Body of pancreas (tissue), 4 donors: ENCODE data around the gene FAM184B. TPM values are rescaled to one million over a fixed set of nuclear protein-coding genes. Genes with fewer than 3 reads are reported as not detected.

Experiments used
- ATAC-seq: fragments of 150-250 bp; one replicate; pipeline ENCODE4 v1.9.1; 2016
- DNase-seq, 4 donors: peaks; one replicate each; pipeline ENCODE4 v3.0.0-alpha.2; 2019
- H3K27ac ChIP-seq, 4 donors: fragments of 200-600 bp; sonication (generic); 1 replicate in 3 of 4; 2 replicates in 1 of 4; pipeline versions ENCODE4 v1.5.1 to v1.6.1; 2016 to 2019; ENCODE audit warnings: mild to moderate bottlenecking in 1 of 4, mixed read lengths in 1 of 4, moderate library complexity in 1 of 4
- H3K27me3 ChIP-seq, 2 donors: fragments of 200-600 bp; sonication (generic); one replicate each; pipeline ENCODE4 v1.6.0; 2016; ENCODE audit warnings: mild to moderate bottlenecking in 1 of 2
- H3K36me3 ChIP-seq, 2 donors: fragments of 200-600 bp; sonication (generic); replicated peaks in 1 of 2; 2 replicates each; pipeline ENCODE4 v1.5.1; 2016; ENCODE audit warnings: low read depth in 2 of 2; ENCODE audit not compliant: insufficient read depth in 1 of 2
- H3K4me1 ChIP-seq: fragments of 200-600 bp; sonication (generic); one replicate; pipeline ENCODE4 v1.6.0; 2016
- H3K4me3 ChIP-seq, 2 donors: fragments of 200-600 bp; sonication (generic); 1 replicate in 1 of 2; 2 replicates in 1 of 2; pipeline ENCODE4 v1.5.1; 2016 to 2019
- H3K9me3 ChIP-seq, 3 donors: fragments of 200-600 bp; sonication (generic); 1 replicate in 2 of 3; 2 replicates in 1 of 3; pipeline ENCODE4 v1.5.1; 2016
- CTCF ChIP-seq, 7 experiments: fragments of 450-650 bp in 4 of 7; fragments of 200-600 bp in 3 of 7; sonication (generic) in 3 of 7; IDR thresholded peaks; one replicate each; pipeline ENCODE4 v1.5.1; 2016 to 2019; ENCODE audit warnings: antibody characterized with exemption in 7 of 7
- POLR2A ChIP-seq, 3 donors: fragments of 450-650 bp; IDR thresholded peaks; one replicate each; pipeline ENCODE4 v1.6.1; 2016; ENCODE audit warnings: antibody characterized with exemption in 3 of 3, mild to moderate bottlenecking in 2 of 3
- WGBS, 2 donors: methylation state at CpG; one replicate each; pipeline ENCODE4 v1.1.5; 2017; 5-methylcytosine and 5-hydroxymethylcytosine counted together
- intact Hi-C: fragments of 100-400 bp; cut with DNase I; formaldehyde crosslinking; loops from one replicate; pipeline ENCODE4 v1.15.1; 2023
- total RNA-seq, 2 donors: library from RNA; depleted of rRNA; stranded (reverse); fragments of >200 nt; gene quantifications; one replicate each; pipeline ENCODE4 v1.1.0, GENCODE V29; 2016

The FAM184B gene
- total RNA-seq, 2 donors from 2014 or later = not detected

GRCh38 chr4:17636696-17637622, 144.5 kb downstream of the FAM184B start:
- Histone ChIP-seq H3K27me3 (no peaks in the 10 kb centered on the region), H3K4me3 (no peak overlapping the region), H3K9me3 (no peaks in the 10 kb centered on the region), H3K36me3 (peaks cover 0 to 3% of the 10 kb centered on the region in 2 donors), H3K27ac (no peak overlapping the region), H3K4me1 (no peaks in the 10 kb centered on the region)
- 46 to 52% methylated on average over 27 to 30 of the region's 32 CpGs for WGBS, 2 donors
- no peak for TF ChIP-seq POLR2A (IDR thresholded peaks at IDR 0.05)
- peak; percentile 68 to 90 (median 78) for TF ChIP-seq CTCF (IDR thresholded peaks at IDR 0.05)
- peak; percentile 73 to 82 (median 75) for DNase-seq
- ATAC-seq = peak; percentile 77
- intact Hi-C loops = no loop called here

- Histone ChIP-seq H3K9me3 (no peaks in the 10 kb centered on the region), H3K27ac (no peak overlapping the region), H3K36me3 (peaks cover 0 to 3% of the 10 kb centered on the region in 2 donors), H3K4me1 (no peaks in the 10 kb centered on the region), H3K4me3 (no peak overlapping the region), H3K27me3 (no peaks in the 10 kb centered on the region)
- intact Hi-C loops = no loop called here
- DNase-seq (no peak), ATAC-seq (no peak)
- WGBS, 2 donors = 85 to 94% methylated on average over 8 to 17 of the region's 17 CpGs
- no peak for TF ChIP-seq POLR2A (IDR thresholded peaks at IDR 0.05)
- TF ChIP-seq CTCF (IDR thresholded peaks at IDR 0.05) = no peak
Observed at GRCh38 chr4:17636341-17636695, 145.1 kb downstream of the FAM184B start.

GRCh38 chr4:17635056-17635455, 146.4 kb downstream of the FAM184B start:
- Histone ChIP-seq H3K27ac (no peak overlapping the region), H3K4me3 (no peak overlapping the region), H3K4me1 (no peaks in the 10 kb centered on the region), H3K36me3 (peaks cover 0 to 3% of the 10 kb centered on the region in 2 donors), H3K27me3 (no peaks in the 10 kb centered on the region), H3K9me3 (no peaks in the 10 kb centered on the region)
- DNase-seq = no peak
- TF ChIP-seq POLR2A (IDR thresholded peaks at IDR 0.05) = no peak
- TF ChIP-seq CTCF (IDR thresholded peaks at IDR 0.05) = no peak
- intact Hi-C loops = no loop called here
- ATAC-seq = no peak
- WGBS, 2 donors = 94 to 96% methylated on average over 4 of the region's 4 CpGs

GRCh38 chr4:17633600-17633999, 147.8 kb downstream of the FAM184B start:
- intact Hi-C loops = no loop called here
- no peaks in the 10 kb centered on the region for H3K27me3 ChIP-seq
- H3K4me1 ChIP-seq = no peaks in the 10 kb centered on the region
- H3K27ac ChIP-seq = no peak overlapping the region
- no peaks in the 10 kb centered on the region for H3K9me3 ChIP-seq
- peaks cover 0 to 4% of the 10 kb centered on the region in 2 donors for H3K36me3 ChIP-seq
- H3K4me3 ChIP-seq = no peak overlapping the region
- 93 to 96% methylated on average over 9 of the region's 9 CpGs for WGBS, 2 donors
- ATAC-seq (no peak), DNase-seq (no peak)
- TF ChIP-seq POLR2A (IDR thresholded peaks at IDR 0.05) (no peak), CTCF (IDR thresholded peaks at IDR 0.05) (no peak)
